HFFc6 (cell line): Measurements from ENCODE around the gene RASGRF2. TPM values are rescaled to one million over a fixed set of nuclear protein-coding genes. Genes with fewer than 3 reads are reported as not detected.
A peak's percentile ranks its signal among the peaks of the same experiment; 100 is the strongest.

ENCODE experiments used
- DNase-seq: peaks from one replicate; pipeline ENCODE4 v3.0.0-alpha.2; 2018
- H3K27ac Mint-ChIP-seq: 2 replicates; pipeline ENCODE4 v1.8.0; 2020; ENCODE audit warnings: mild to moderate bottlenecking, mixed read lengths
- H3K27me3 Mint-ChIP-seq: 2 replicates; pipeline ENCODE4 v1.8.0; 2021; ENCODE audit warnings: mild to moderate bottlenecking, moderate library complexity, mixed read lengths; ENCODE audit not compliant: insufficient read depth
- H3K36me3 Mint-ChIP-seq: 2 replicates; pipeline ENCODE4 v1.8.0; 2021; ENCODE audit warnings: low read depth, mixed read lengths
- H3K4me1 Mint-ChIP-seq: 2 replicates; pipeline ENCODE4 v1.8.0; 2020; ENCODE audit warnings: low read depth, mixed read lengths
- H3K4me3 Mint-ChIP-seq: 2 replicates; pipeline ENCODE4 v1.8.0; 2020; ENCODE audit warnings: mild to moderate bottlenecking, moderate library complexity, mixed read lengths
- H3K9me3 Mint-ChIP-seq: 2 replicates; pipeline ENCODE4 v1.8.0; 2020; ENCODE audit warnings: mild to moderate bottlenecking, mixed read lengths
- long read RNA-seq: library from polyadenylated mRNA; unstranded; transcript quantifications from one replicate; pipeline ENCODE4 v2.0.0, GENCODE V29; 2019
- total RNA-seq, 6 experiments: library from RNA; stranded (reverse); fragmentation: NEBNext Ultra II Directional; extraction: Animal tissue kit (Norgen Biotek cat#: 25700); gene quantifications; 2 replicates in 1 of 6; 3 replicates in 5 of 6; pipeline ENCODE4 v1.2.3, GENCODE V29; 2021
- TF ChIP-seq, protein P1 (sequence below): fragments of 200-600 bp; sonication (generic); IDR thresholded peaks from 2 replicates; pipeline ENCODE4 v1.5.0; 2021; ENCODE audit warnings: antibody characterized with exemption, mild to moderate bottlenecking

The RASGRF2 gene, protein sequence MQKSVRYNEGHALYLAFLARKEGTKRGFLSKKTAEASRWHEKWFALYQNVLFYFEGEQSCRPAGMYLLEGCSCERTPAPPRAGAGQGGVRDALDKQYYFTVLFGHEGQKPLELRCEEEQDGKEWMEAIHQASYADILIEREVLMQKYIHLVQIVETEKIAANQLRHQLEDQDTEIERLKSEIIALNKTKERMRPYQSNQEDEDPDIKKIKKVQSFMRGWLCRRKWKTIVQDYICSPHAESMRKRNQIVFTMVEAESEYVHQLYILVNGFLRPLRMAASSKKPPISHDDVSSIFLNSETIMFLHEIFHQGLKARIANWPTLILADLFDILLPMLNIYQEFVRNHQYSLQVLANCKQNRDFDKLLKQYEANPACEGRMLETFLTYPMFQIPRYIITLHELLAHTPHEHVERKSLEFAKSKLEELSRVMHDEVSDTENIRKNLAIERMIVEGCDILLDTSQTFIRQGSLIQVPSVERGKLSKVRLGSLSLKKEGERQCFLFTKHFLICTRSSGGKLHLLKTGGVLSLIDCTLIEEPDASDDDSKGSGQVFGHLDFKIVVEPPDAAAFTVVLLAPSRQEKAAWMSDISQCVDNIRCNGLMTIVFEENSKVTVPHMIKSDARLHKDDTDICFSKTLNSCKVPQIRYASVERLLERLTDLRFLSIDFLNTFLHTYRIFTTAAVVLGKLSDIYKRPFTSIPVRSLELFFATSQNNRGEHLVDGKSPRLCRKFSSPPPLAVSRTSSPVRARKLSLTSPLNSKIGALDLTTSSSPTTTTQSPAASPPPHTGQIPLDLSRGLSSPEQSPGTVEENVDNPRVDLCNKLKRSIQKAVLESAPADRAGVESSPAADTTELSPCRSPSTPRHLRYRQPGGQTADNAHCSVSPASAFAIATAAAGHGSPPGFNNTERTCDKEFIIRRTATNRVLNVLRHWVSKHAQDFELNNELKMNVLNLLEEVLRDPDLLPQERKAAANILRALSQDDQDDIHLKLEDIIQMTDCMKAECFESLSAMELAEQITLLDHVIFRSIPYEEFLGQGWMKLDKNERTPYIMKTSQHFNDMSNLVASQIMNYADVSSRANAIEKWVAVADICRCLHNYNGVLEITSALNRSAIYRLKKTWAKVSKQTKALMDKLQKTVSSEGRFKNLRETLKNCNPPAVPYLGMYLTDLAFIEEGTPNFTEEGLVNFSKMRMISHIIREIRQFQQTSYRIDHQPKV (N-terminal part only)
- under 1 TPM; 0.21 to 0.97 (median 0.69) TPM for total RNA-seq
- long read RNA-seq: 0 reads

DNA sequence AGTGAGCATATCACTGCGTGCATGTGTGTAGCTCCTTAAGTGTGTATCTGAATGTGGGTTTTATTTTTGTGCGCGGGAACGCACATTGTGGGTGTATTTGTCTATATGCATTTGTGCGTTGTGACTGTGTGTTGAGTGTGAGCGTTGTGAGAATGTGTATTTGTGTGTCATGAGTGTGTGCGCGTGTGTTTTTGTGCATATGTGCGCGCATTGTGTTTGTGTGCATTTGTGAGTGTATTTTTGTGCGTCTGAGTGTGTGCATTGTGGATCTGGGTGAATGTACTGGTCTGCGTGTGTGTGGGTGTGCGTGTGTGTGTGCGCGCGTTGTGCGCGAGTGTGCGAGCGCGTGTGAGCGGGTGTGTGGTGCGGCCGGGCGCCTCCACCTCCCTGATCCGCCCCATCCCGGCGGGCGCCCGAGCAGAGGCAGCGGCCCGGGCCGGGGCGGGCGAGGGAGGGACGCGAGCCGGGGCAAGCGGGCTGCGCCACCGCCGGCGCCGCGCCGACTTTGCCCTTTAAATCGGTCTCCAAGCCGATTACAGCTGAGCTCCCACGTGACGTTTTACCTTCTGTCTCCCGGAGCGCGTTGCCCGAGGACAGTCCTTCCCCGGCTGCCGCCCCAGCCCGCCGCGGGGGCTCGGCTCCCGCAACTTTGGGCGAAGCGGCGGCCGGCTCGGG lies at the start of gene RASGRF2:
Gene RASGRF2 (plus strand): TSS at position 596 of the 675 bp plus-strand sequence. CDS start 376 bp downstream, outside the sequence.
- peaks cover 6% of the 10 kb centered on the region; the same call in 1 of the 2 replicates for H3K9me3 Mint-ChIP-seq
- no peak within 1 kb of the TSS for H3K27ac Mint-ChIP-seq
- TF ChIP-seq, protein P1, sequence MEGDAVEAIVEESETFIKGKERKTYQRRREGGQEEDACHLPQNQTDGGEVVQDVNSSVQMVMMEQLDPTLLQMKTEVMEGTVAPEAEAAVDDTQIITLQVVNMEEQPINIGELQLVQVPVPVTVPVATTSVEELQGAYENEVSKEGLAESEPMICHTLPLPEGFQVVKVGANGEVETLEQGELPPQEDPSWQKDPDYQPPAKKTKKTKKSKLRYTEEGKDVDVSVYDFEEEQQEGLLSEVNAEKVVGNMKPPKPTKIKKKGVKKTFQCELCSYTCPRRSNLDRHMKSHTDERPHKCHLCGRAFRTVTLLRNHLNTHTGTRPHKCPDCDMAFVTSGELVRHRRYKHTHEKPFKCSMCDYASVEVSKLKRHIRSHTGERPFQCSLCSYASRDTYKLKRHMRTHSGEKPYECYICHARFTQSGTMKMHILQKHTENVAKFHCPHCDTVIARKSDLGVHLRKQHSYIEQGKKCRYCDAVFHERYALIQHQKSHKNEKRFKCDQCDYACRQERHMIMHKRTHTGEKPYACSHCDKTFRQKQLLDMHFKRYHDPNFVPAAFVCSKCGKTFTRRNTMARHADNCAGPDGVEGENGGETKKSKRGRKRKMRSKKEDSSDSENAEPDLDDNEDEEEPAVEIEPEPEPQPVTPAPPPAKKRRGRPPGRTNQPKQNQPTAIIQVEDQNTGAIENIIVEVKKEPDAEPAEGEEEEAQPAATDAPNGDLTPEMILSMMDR: no peak
- no peak for DNase-seq
- peak within 1 kb of the TSS; percentile 81 for H3K4me3 Mint-ChIP-seq
- H3K4me1 Mint-ChIP-seq: peaks cover 45% of the 10 kb centered on the region
- H3K27me3 Mint-ChIP-seq: peaks cover 17% of the 10 kb centered on the region
- peaks cover 10% of the 10 kb centered on the region for H3K36me3 Mint-ChIP-seq

DNA sequence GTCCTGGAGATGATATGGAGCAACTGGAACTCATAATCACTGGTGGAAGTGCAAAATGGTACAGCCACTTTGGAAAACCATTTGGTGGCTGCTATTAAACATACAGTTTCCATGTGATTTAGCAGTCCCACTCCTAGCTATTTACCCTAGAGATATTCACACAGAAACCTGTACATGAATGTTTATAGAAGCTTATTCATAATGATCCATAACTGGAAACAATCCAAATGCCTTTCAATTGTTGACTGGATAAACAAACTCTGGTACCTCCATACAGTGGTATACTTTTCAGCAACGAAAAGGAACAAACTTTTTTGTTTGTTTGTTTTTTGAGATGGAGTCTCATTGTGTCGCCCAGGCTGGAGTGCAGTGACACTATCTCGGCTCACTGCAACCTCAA lies 47.7 kb upstream of the RASGRF2 start:
- H3K27ac Mint-ChIP-seq: no peak overlapping the region
- H3K36me3 Mint-ChIP-seq: no peaks in the 10 kb centered on the region
- peaks cover 8% of the 10 kb centered on the region for H3K4me1 Mint-ChIP-seq
- TF ChIP-seq, protein P1: no peak
- no peaks in the 10 kb centered on the region for H3K9me3 Mint-ChIP-seq
- DNase-seq: no peak
- no peak overlapping the region for H3K4me3 Mint-ChIP-seq
- H3K27me3 Mint-ChIP-seq: no peaks in the 10 kb centered on the region

DNA sequence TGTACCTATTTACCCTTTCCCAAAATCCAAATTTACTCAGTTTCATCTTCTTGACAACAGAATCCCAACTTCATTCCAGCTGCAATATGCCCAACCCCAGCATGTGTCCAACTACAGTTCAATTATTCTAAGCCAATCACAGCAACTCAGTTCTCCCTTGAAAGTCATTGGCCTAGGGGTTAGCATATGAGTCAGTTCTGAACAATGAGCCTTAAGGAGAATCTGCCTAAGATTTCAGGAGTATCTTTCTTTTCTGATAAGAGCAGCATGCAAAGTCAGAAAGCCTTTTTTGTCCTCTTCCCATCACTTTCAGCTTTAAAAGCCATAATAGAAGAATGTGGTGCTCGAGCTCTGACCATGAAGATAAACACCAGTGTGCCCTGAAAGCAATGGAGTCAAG lies 44.4 kb upstream of the RASGRF2 start:
- no peaks in the 10 kb centered on the region for H3K9me3 Mint-ChIP-seq
- no peak overlapping the region for H3K27ac Mint-ChIP-seq
- DNase-seq: peak; percentile 23
- H3K27me3 Mint-ChIP-seq: no peaks in the 10 kb centered on the region; the same call in none of the 2 replicates
- H3K36me3 Mint-ChIP-seq: no peaks in the 10 kb centered on the region
- H3K4me1 Mint-ChIP-seq: peaks cover 15% of the 10 kb centered on the region
- TF ChIP-seq, protein P1: no peak
- no peak overlapping the region for H3K4me3 Mint-ChIP-seq

DNA sequence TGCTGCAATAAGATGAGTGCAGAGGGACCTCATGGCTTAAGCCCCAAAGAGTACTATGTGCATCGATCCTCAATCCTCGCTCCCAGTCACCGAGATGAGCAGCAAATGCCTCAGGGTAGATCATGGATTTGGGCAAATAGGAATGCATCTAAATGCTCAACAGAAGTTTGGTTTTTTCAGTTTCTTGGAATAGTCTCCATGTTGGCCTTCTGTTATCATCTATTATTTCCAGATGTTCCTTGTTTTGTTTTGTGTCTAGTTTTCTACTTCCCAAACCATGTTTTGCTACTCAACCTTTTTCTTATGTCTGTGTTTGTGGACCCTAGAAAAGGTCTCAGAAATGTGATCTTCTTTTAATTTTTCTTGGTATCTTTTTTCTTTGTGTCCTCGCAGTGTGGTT lies 43.5 kb upstream of the RASGRF2 start:
- Mint-ChIP-seq H3K27me3 (no peaks in the 10 kb centered on the region; the same call in none of the 2 replicates), H3K27ac (no peak overlapping the region), H3K4me1 (peaks cover 15% of the 10 kb centered on the region), H3K9me3 (no peaks in the 10 kb centered on the region), H3K36me3 (no peaks in the 10 kb centered on the region), H3K4me3 (no peak overlapping the region)
- DNase-seq: no peak
- TF ChIP-seq, protein P1: no peak
